Panc1 (cell line): ENCODE results near the gene RCOR1. TPM values are rescaled to one million over a fixed set of nuclear protein-coding genes. Genes with fewer than 3 reads are reported as not detected.

ENCODE experiments used
- ATAC-seq: fragments of 200-7000 bp; cut with Tn5 transposase; 2 replicates; pipeline ENCODE4 v1.9.1; 2020; ENCODE audit warnings: mild to moderate bottlenecking, moderate library complexity
- BruUV-seq: library from RNA; stranded (reverse); fragments of 400-500 nt; replicated peaks from 2 replicates; lab custom pipeline; 2021; lab: Mats Ljungman, UMichigan
- CTCF ChIA-PET: fragments of 300-600 bp; sonication (Branson Sonifier 250); formaldehyde crosslinking; loops from one replicate; lab custom pipeline; 2022; ENCODE audit warnings: antibody characterized with exemption; lab: Charles Lee
- POLR2A ChIA-PET: fragments of 300-600 bp; sonication (Branson Sonifier 250); formaldehyde crosslinking; loops from one replicate; lab custom pipeline; 2022; ENCODE audit warnings: antibody characterized with exemption; lab: Charles Lee
- DNase-seq: peaks from one replicate; pipeline ENCODE4 v3.0.0-alpha.2; 2010; ENCODE audit warnings: low read depth, low spot score
- H3K27ac ChIP-seq: 2 replicates; pipeline ENCODE4 v1.5.1; 2011; ENCODE audit warnings: mild to moderate bottlenecking, low read length, inconsistent platforms
- H3K27me3 ChIP-seq: fragments of 200-500 bp; sonication (Bioruptor generic); 2 replicates; pipeline ENCODE4 v1.6.0; 2014; ENCODE audit warnings: low read length, inconsistent platforms; ENCODE audit not compliant: control insufficient read depth, insufficient read depth
- H3K36me3 ChIP-seq: fragments of 200-500 bp; sonication (Bioruptor generic); 2 replicates; pipeline ENCODE4 v1.5.1; 2014; ENCODE audit warnings: inconsistent platforms, mild to moderate bottlenecking, low read length, moderate library complexity; ENCODE audit not compliant: control insufficient read depth, insufficient read depth
- H3K4me1 ChIP-seq: 2 replicates; pipeline ENCODE4 v1.5.1; 2011; ENCODE audit warnings: inconsistent platforms, mild to moderate bottlenecking, low read length, moderate library complexity; ENCODE audit not compliant: control insufficient read depth, insufficient read depth
- H3K4me3 ChIP-seq, 2 experiments: 2 replicates each; pipeline ENCODE4 v1.5.1; 2011 to 2012; ENCODE audit warnings: low read depth in 2 of 2, low read length in 2 of 2, mild to moderate bottlenecking in 2 of 2, inconsistent platforms in 1 of 2, moderate library complexity in 1 of 2
- H3K9me3 ChIP-seq: fragments of 200-500 bp; sonication (Bioruptor generic); 2 replicates; pipeline ENCODE4 v1.5.1; 2014; ENCODE audit warnings: low read depth, mild to moderate bottlenecking, inconsistent platforms, low read length, moderate library complexity; ENCODE audit not compliant: control insufficient read depth, insufficient read depth
- POLR2AphosphoS5 ChIP-seq: IDR thresholded peaks from 2 replicates; pipeline ENCODE4 v1.6.1; 2012; ENCODE audit warnings: mild to moderate bottlenecking, low read depth, low read length, moderate library complexity
- REST ChIP-seq, 2 experiments: IDR thresholded peaks; 2 replicates each; pipeline ENCODE4 v1.6.1; 2011 to 2012; ENCODE audit warnings: low read depth in 2 of 2, control low read depth in 1 of 2, low read length in 1 of 2, mild to moderate bottlenecking in 1 of 2, moderate library complexity in 1 of 2; ENCODE audit not compliant: insufficient read depth in 1 of 2
- SIN3A ChIP-seq: IDR thresholded peaks from 2 replicates; pipeline ENCODE4 v1.6.1; 2012; ENCODE audit warnings: low read depth, mild to moderate bottlenecking, low read length, moderate library complexity, borderline replicate concordance; ENCODE audit not compliant: insufficient read depth
- TCF7L2 ChIP-seq: IDR thresholded peaks from 2 replicates; pipeline ENCODE4 v1.6.1; 2011; ENCODE audit warnings: mild to moderate bottlenecking, low read depth, low read length, inconsistent platforms
- in situ Hi-C: cut with HindIII; loops from 2 replicates; pipeline ENCODE4 v1.10.0; 2016; ENCODE audit warnings: low sequenced_read_pairs, low pct_unique_long_range_greater_than_20kb
- intact Hi-C: fragments of 100-400 bp; cut with micrococcal nuclease; formaldehyde crosslinking; loops from one replicate; pipeline ENCODE4 v1.10.0; 2022; ENCODE audit not compliant: unreplicated experiment
- total RNA-seq: library from RNA; stranded (reverse); gene quantifications from one replicate; pipeline ENCODE4 v1.2.1, GENCODE V29; 2021; ENCODE audit not compliant: unreplicated experiment
- TF ChIP-seq, protein P1 (sequence below): fragments of 450-650 bp; IDR thresholded peaks from 2 replicates; pipeline ENCODE4 v1.5.1; 2017; ENCODE audit warnings: mild to moderate bottlenecking

Gene RCOR1
- total RNA-seq, 1 experiment from 2014 or later, result 27.1 TPM

DNA sequence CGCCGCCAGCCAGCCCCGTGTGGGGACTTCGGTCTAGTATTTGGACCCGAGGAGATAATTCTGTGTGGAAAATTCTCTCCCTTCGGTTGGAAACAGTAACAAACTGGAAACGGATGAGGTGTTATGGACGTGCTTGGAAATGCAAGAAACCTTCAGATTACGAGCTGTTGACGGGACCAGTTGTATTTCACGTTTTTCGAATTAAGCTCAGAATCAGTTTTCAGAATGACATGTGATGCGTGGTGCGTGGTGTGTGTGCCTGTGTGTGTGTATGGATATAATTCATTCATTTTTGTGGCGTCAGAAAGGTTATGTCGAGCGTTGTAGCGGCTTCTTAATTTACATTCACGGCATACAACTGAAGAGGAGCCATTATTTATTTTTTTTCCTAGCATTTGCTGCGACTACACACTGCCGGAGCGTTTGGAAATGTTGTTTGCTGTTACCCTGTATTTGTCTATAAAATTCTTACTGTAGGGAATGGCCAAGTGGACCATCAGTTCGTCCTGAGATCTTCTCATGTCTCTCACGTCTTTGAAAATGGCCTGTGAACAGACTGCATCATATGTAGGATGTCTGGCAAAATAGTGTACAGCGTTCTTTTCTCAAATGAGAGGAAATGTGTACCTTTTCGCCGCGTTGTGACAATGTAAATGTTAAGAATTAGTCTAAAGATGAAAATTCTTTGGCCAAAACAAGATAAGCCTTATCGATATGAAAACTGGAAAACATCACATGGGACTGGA lies 186.1 kb downstream of the RCOR1 start:
- Histone ChIP-seq H3K4me3 (peak overlapping the region; percentile 74 to 86), H3K9me3 (no peaks in the 10 kb centered on the region), H3K27ac (peak overlapping the region; percentile 86), H3K27me3 (no peaks in the 10 kb centered on the region), H3K4me1 (peaks cover 15% of the 10 kb centered on the region), H3K36me3 (no peaks in the 10 kb centered on the region; the same call in 1 of the 2 replicates)
- ChIA-PET POLR2A (no interaction called here), CTCF (no interaction called here)
- BruUV-seq, result TSS peak; percentile 82
- TF ChIP-seq REST (IDR thresholded peaks at IDR 0.05; ENCODE audit: insufficient read depth in 1 of 2, low read depth in 2 of 2, low read length in 1 of 2) (no peak), POLR2AphosphoS5 (no peak), TCF7L2 (no peak), SIN3A (no peak)
- TF ChIP-seq, protein P1, sequence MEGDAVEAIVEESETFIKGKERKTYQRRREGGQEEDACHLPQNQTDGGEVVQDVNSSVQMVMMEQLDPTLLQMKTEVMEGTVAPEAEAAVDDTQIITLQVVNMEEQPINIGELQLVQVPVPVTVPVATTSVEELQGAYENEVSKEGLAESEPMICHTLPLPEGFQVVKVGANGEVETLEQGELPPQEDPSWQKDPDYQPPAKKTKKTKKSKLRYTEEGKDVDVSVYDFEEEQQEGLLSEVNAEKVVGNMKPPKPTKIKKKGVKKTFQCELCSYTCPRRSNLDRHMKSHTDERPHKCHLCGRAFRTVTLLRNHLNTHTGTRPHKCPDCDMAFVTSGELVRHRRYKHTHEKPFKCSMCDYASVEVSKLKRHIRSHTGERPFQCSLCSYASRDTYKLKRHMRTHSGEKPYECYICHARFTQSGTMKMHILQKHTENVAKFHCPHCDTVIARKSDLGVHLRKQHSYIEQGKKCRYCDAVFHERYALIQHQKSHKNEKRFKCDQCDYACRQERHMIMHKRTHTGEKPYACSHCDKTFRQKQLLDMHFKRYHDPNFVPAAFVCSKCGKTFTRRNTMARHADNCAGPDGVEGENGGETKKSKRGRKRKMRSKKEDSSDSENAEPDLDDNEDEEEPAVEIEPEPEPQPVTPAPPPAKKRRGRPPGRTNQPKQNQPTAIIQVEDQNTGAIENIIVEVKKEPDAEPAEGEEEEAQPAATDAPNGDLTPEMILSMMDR, result no peak
- no peak for DNase-seq
- no peak for ATAC-seq
- intact Hi-C loops, result no loop called here
- in situ Hi-C loops, result no loop called here

DNA sequence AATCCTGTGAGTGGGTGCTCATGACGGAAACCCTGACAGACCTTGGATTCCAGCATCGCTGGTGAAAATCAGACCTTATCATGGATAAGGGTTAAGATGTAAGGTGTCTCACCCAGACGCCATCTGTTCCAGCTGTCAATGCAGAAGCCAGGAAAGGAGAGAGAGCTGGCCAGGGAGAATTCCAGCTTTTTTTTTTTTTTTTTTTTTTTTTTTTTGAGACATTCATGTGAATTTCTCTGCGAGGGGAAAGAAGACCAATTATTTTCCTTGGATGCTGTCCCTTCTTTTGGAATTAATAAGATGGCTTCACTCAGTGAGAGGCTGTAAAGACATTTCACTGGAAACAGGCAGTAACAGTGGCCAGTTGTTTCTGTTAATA lies 186.6 kb downstream of the RCOR1 start:
- Histone ChIP-seq H3K4me3 (peak overlapping the region; percentile 74 to 86), H3K36me3 (no peaks in the 10 kb centered on the region; the same call in 1 of the 2 replicates), H3K27ac (peak overlapping the region; percentile 86), H3K9me3 (no peaks in the 10 kb centered on the region), H3K27me3 (no peaks in the 10 kb centered on the region), H3K4me1 (peaks cover 15% of the 10 kb centered on the region)
- ChIA-PET CTCF (no interaction called here), POLR2A (no interaction called here)
- BruUV-seq, result no TSS peak
- in situ Hi-C loops (no loop called here), intact Hi-C loops (no loop called here)
- TF ChIP-seq TCF7L2 (no peak), POLR2AphosphoS5 (no peak), REST (IDR thresholded peaks at IDR 0.05; ENCODE audit: insufficient read depth in 1 of 2, low read depth in 2 of 2, low read length in 1 of 2) (no peak), SIN3A (no peak)
- TF ChIP-seq, protein P1, result no peak
- ATAC-seq, result no peak
- no peak for DNase-seq
